ENCODE results near the gene MRPS6. TPM values are rescaled to one million over a fixed set of nuclear protein-coding genes. Genes with fewer than 3 reads are reported as not detected.
A peak's percentile ranks its signal among the peaks of the same experiment; 100 is the strongest.

MRPS6 gene
- total RNA-seq, 4 donors from 2014 or later, result 17.3 to 54.8 (median 29.3) TPM

DNA sequence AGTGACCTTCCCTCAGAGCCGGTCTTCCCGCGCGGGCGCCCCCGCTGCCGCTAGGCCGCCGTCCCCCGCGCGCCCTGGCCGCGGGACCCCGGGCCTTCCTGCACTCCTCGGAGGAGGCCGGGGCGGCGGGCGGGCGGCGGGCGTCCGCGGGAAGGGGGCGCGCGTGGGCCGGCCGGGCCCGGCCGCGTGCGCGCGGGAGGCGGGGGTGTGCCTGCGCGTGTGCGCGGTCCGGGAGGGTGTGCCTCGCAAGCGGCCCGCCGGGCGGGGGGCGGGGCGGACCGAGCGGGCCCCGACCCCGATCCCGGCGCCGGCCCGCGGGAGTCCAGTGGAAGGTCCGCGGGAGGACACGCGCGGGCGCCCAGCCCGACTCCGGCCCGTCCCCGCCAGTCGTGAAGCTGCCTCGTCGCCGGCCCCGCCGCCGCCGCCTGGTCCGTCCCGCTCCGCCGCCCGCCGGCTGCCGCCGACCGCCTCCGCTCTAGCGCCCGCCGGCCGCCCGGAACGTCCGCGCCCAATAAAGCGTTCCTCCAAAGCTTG is 438 bp downstream of the MRPS6 start:
- TF ChIP-seq, protein P1, sequence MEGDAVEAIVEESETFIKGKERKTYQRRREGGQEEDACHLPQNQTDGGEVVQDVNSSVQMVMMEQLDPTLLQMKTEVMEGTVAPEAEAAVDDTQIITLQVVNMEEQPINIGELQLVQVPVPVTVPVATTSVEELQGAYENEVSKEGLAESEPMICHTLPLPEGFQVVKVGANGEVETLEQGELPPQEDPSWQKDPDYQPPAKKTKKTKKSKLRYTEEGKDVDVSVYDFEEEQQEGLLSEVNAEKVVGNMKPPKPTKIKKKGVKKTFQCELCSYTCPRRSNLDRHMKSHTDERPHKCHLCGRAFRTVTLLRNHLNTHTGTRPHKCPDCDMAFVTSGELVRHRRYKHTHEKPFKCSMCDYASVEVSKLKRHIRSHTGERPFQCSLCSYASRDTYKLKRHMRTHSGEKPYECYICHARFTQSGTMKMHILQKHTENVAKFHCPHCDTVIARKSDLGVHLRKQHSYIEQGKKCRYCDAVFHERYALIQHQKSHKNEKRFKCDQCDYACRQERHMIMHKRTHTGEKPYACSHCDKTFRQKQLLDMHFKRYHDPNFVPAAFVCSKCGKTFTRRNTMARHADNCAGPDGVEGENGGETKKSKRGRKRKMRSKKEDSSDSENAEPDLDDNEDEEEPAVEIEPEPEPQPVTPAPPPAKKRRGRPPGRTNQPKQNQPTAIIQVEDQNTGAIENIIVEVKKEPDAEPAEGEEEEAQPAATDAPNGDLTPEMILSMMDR (IDR thresholded peaks at IDR 0.05 in 4 of 5, conservative IDR thresholded peaks at IDR 0.05 in 1 of 5), result no peak
- no peak for TF ChIP-seq POLR2A (IDR thresholded peaks at IDR 0.05)
- Histone ChIP-seq H3K36me3 (no peaks in the 10 kb centered on the region), H3K27ac (peak overlapping the region; percentile 87 to 93 (median 90)), H3K4me1 (peaks cover 46 to 47% of the 10 kb centered on the region in 2 donors), H3K27me3 (no peaks in the 10 kb centered on the region), H3K9me3 (no peaks in the 10 kb centered on the region), H3K4me3 (peak overlapping the region; percentile 71 to 91 (median 74))
- ATAC-seq (peak; percentile 60 to 76), DNase-seq (peak in 1 of 2 donors; percentile 8)
- in situ Hi-C loops (cut with MboI; ENCODE audit: low sequenced_read_pairs in 4 of 4) (loop anchor here (10.0 to 25.0 kb wide), 3 partner anchors 137 to 149 kb away; no protein-coding TSS in a partner anchor), intact Hi-C loops (cut with DNase I; ENCODE audit: low total_unique reads) (loop anchor here (2.0 to 10.0 kb wide), 5 partner anchors 55 to 273 kb away; partner anchors contain the start of gene ATP5PO)

DNA sequence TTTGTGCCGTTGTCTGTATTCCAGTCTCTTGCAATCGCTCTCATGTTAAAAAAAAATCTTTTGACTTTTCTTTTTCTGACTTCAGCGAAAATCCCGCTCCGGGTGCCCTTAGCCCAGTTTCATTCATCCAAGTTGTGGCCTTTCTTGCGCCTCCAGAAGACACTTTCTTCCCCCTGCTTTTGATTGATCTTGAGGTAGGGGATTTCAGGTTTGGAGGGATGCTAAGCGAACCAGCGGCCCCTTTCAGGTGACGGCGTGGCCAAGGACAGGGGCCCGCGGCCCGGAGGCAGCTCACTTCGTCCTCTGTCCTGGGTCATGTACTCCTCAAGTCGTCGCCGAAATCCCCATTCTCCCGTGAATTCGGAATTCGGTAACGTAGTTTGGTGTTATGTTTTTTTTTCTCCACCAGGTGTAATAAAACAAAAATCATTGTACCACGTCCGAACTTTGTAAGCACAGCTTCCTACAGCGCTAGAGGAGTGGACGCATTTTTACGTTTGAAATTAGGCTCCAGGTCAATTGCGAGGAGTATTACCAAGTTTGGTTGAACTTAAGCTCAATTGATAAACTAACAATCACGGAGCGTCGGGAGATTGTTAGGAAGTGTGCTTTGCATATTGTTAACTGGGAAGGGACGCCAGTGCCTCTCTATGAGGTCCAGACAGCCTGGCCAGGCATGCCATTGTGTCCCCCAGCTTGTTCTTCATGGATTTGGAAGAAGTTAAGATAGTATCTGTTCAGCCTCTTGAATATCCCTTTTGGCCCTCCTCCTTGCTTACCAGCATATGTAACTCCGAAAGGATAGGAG is 1.1 kb downstream of the MRPS6 start:
- H3K9me3 ChIP-seq, result no peaks in the 10 kb centered on the region
- no peak for ATAC-seq
- H3K36me3 ChIP-seq, result no peaks in the 10 kb centered on the region
- TF ChIP-seq POLR2A (IDR thresholded peaks at IDR 0.05), result no peak
- TF ChIP-seq, protein P1 (IDR thresholded peaks at IDR 0.05 in 4 of 5, conservative IDR thresholded peaks at IDR 0.05 in 1 of 5), result no peak
- H3K4me1 ChIP-seq, result peaks cover 52% of the 10 kb centered on the region in 2 donors
- in situ Hi-C loops (cut with MboI; ENCODE audit: low sequenced_read_pairs in 4 of 4), result loop anchor here (10.0 to 25.0 kb wide), 3 partner anchors 137 to 150 kb away; no protein-coding TSS in a partner anchor
- no peaks in the 10 kb centered on the region for H3K27me3 ChIP-seq
- no peak for DNase-seq
- peak overlapping the region; percentile 21 to 93 (median 65) for H3K27ac ChIP-seq
- intact Hi-C loops (cut with DNase I; ENCODE audit: low total_unique reads), result loop anchor here (2.0 to 10.0 kb wide), 3 partner anchors 54 to 273 kb away; no protein-coding TSS in a partner anchor
- peak overlapping the region; percentile 47 to 71 (median 66) for H3K4me3 ChIP-seq

DNA sequence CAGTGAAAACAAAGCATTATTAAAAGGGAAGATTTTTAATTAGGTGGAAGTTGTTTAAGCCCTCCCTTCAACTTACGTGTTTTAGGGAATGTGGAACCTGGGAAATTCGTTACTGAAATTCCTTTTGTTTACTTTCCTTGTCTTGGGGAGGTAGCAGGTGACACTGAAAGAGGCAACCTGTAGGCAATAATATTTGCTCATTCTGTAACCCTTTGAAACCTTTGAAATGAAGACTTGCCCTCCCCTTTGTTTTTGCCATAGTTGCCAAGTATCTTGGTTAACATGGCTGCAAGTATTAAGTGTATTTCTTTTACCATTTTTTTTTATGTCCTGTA is 1.7 kb downstream of the MRPS6 start:
- Histone ChIP-seq H3K27ac (peak overlapping the region in 1 of 4 donors; percentile 93), H3K4me3 (peak overlapping the region; percentile 47 to 71 (median 66)), H3K36me3 (no peaks in the 10 kb centered on the region), H3K9me3 (no peaks in the 10 kb centered on the region), H3K27me3 (no peaks in the 10 kb centered on the region), H3K4me1 (peaks cover 56 to 58% of the 10 kb centered on the region in 2 donors)
- in situ Hi-C loops (cut with MboI; ENCODE audit: low sequenced_read_pairs in 4 of 4) (loop anchor here in 2 of 4 donors (10.0 kb wide), 1 partner anchor 150 kb away; no protein-coding TSS in a partner anchor), intact Hi-C loops (cut with DNase I; ENCODE audit: low total_unique reads) (loop anchor here (2.0 to 10.0 kb wide), 2 partner anchors 54 to 130 kb away; no protein-coding TSS in a partner anchor)
- DNase-seq (no peak), ATAC-seq (no peak)
- TF ChIP-seq, protein P1 (IDR thresholded peaks at IDR 0.05 in 4 of 5, conservative IDR thresholded peaks at IDR 0.05 in 1 of 5), result no peak
- no peak for TF ChIP-seq POLR2A (IDR thresholded peaks at IDR 0.05)

DNA sequence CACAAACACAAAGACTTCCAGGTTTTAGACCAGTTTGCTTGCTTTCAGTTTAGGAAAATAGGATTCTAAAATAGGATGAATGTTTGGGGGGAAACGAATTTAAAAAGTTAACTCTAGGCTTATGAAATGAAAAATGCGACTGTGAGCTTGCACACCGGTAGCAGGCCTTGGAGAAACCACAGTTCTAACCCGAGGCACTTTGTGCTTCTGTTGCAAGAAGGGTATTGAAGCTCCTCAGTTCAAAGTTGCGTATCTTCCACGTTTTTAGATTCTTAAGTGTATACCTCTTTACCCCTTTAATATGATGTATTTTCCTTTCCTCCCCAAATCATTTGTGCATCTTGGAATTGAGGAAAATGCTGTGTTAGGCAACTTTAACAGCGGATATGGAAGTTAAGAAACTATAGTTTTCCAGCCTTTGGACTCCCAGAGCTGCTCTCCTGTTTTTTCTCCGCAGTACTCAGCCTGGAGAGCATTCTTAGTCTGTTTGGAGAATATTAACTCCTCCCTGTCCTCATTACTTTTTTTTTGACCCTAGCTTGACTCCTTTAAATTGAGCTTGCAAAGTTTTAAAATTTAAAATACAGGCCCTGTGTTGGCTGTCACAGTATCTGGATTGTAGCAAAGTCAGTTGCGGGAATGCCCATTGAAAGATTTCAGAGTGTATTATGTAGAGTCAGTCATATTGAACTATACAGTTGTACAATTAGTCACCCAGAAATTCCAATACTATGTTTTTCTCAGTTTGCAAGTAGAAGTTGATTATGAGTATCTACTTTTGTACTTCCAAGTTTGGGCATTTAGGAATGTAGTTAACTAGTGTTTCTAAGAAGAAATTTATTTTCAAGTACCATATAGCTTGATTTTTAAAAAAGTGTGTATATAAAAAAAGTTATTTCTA is 2.6 kb downstream of the MRPS6 start:
- Histone ChIP-seq H3K27me3 (no peaks in the 10 kb centered on the region), H3K9me3 (no peaks in the 10 kb centered on the region), H3K36me3 (no peaks in the 10 kb centered on the region), H3K27ac (peak overlapping the region in 1 of 4 donors; percentile 93), H3K4me1 (peaks cover 60 to 67% of the 10 kb centered on the region in 2 donors), H3K4me3 (peak overlapping the region in 2 of 4 donors; percentile 61 to 71)
- intact Hi-C loops (cut with DNase I; ENCODE audit: low total_unique reads), result loop anchor here (2.0 to 10.0 kb wide), 2 partner anchors 53 to 131 kb away; no protein-coding TSS in a partner anchor
- no peak for TF ChIP-seq POLR2A (IDR thresholded peaks at IDR 0.05)
- TF ChIP-seq, protein P1 (IDR thresholded peaks at IDR 0.05 in 4 of 5, conservative IDR thresholded peaks at IDR 0.05 in 1 of 5), result no peak
- no peak for ATAC-seq
- no peak for DNase-seq
- in situ Hi-C loops (cut with MboI; ENCODE audit: low sequenced_read_pairs in 4 of 4), result loop anchor here in 2 of 4 donors (10.0 kb wide), 1 partner anchor 151 kb away; no protein-coding TSS in a partner anchor

Data from gastrocnemius medialis (tissue), 4 donors.